ENCODE measurements around the gene CNIH3. TPM values are rescaled to one million over a fixed set of nuclear protein-coding genes. Genes with fewer than 3 reads are reported as not detected.

Gene CNIH3
- total and polyA plus RNA-seq, 10 of the 15 experiments (the other 5 are each of a cell fraction or from before 2014, with no cell fraction given): 0.77 to 5.8 (median 1.8) TPM

DNA sequence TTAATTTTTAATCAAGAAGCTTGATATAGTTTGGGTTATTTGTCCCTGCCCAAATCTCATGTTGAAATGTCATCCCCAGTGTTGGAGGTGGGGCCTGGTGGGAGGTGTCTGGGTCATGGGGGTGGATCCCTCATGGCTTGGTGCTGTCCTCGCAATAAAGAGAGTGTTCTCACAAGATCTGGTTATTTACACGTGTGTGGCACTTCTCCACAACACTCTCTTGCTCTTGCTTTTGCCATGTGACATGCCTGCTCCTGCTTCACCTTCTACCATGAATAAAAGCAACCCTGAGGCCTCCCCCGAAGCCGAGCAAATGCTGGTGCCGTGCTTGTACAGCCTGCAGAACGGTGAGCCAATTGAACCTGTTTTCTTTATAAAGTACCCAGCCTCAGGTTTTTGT is 2.6 kb upstream of the CNIH3 start:
- intact Hi-C loops (cut with micrococcal nuclease; ENCODE audit: unreplicated experiment): no loop called here
- POLR2A ChIA-PET: no interaction called here
- no peak for ATAC-seq

More for the DNA sequence above, 2.6 kb upstream of the CNIH3 start:
- no peak for TF ChIP-seq MEF2A (IDR thresholded peaks at IDR 0.05; ENCODE audit: insufficient read depth, low read depth, low read length)
- no peak for TF ChIP-seq PKNOX1 (IDR thresholded peaks at IDR 0.05)
- no peak for TF ChIP-seq MLLT1 (IDR thresholded peaks at IDR 0.05)
- TF ChIP-seq BCL11A (IDR thresholded peaks at IDR 0.05; ENCODE audit: low read depth, low read length): no peak
- TF ChIP-seq NFYA (IDR thresholded peaks at IDR 0.05; ENCODE audit: borderline replicate concordance, low read depth, low read length): no peak
- TF ChIP-seq IKZF1 (conservative IDR thresholded peaks at IDR 0.05): no peak
- no peak for TF ChIP-seq ZBED1 (IDR thresholded peaks at IDR 0.05; ENCODE audit: borderline replicate concordance)
- TF ChIP-seq IRF4 (IDR thresholded peaks at IDR 0.05; ENCODE audit: low read depth, low read length): no peak
- no peak for TF ChIP-seq FOS (IDR thresholded peaks at IDR 0.05; ENCODE audit: borderline replicate concordance, extremely low read depth, insufficient read length)
- no peak for TF ChIP-seq BCL3 (IDR thresholded peaks at IDR 0.05; ENCODE audit: borderline replicate concordance, insufficient read depth, low read depth, low read length, poor library complexity, severe bottlenecking)
- TF ChIP-seq MTA2 (IDR thresholded peaks at IDR 0.05; ENCODE audit: low read depth): no peak
- TF ChIP-seq NBN (IDR thresholded peaks at IDR 0.05): no peak
- no peak for TF ChIP-seq KLF5 (IDR thresholded peaks at IDR 0.05; ENCODE audit: partially characterized antibody)
- no peak for TF ChIP-seq CUX1 (IDR thresholded peaks at IDR 0.05; ENCODE audit: insufficient replicate concordance, low read depth, low read length)
- no peak for TF ChIP-seq BACH1 (IDR thresholded peaks at IDR 0.05; ENCODE audit: borderline replicate concordance)
- RAD21 ChIA-PET (ENCODE audit: unreplicated experiment): no interaction called here
- no peak overlapping the region for H3K9ac ChIP-seq (ENCODE audit: control insufficient read depth, insufficient read depth, low read length)
- CTCF ChIA-PET: no interaction called here
- WGBS (ENCODE audit: insufficient coverage, insufficient replicate concordance, low lambda C conversion rate, missing lambda C conversion rate): 29% methylated on average over 6 of the region's 6 CpGs
- H3K27me3 ChIP-seq (replicated peaks in 1 of 2; ENCODE audit: control insufficient read depth in 2 of 2, insufficient read depth in 2 of 2, low read length in 1 of 2): peaks cover 12 to 16% of the 10 kb centered on the region in 2 experiments
- no peaks in the 10 kb centered on the region for H3K4me1 ChIP-seq (ENCODE audit: control insufficient read depth, insufficient read depth, low read length)
- no TSS peak for BruUV-seq (replicated peaks)
- H2AFZ ChIP-seq (ENCODE audit: control insufficient read depth, low read depth, low read length): no peak overlapping the region
- in situ Hi-C loops (cut with MboI): no loop called here
- H3K4me3 ChIP-seq: no peak overlapping the region
- no peaks in the 10 kb centered on the region for H4K20me1 ChIP-seq (ENCODE audit: control insufficient read depth, insufficient read depth)
- DNase-seq (ENCODE audit: low read depth, low spot score): no peak
- no peaks in the 10 kb centered on the region for H3K36me3 ChIP-seq (ENCODE audit: control insufficient read depth in 2 of 2, insufficient read depth in 2 of 2, low read length in 1 of 2)
- no peak overlapping the region for H3K27ac ChIP-seq (ENCODE audit: control insufficient read depth, insufficient read depth)
- no peak overlapping the region for H3K4me2 ChIP-seq (ENCODE audit: control insufficient read depth, insufficient read depth)
- H3K79me2 ChIP-seq (ENCODE audit: control insufficient read depth, insufficient read depth, low read length): no peaks in the 10 kb centered on the region
- SMC1A ChIA-PET (ENCODE audit: uncharacterized antibody, unreplicated experiment): no interaction called here
- no peaks in the 10 kb centered on the region for H3K9me3 ChIP-seq (replicated peaks; ENCODE audit: control insufficient read depth, insufficient read depth, low read length)
- FAIRE-seq: no peak

All from GM12878 (cell line).